Esophagus squamous epithelium (tissue), 4 donors: ENCODE data around the gene TCN1.

Experiments used
- POLR2A ChIP-seq, 4 donors: fragments of 450-650 bp; IDR thresholded peaks; one replicate each; pipeline ENCODE4 v1.6.1; 2017; ENCODE audit warnings: antibody characterized with exemption in 4 of 4, mild to moderate bottlenecking in 4 of 4, moderate library complexity in 3 of 4
- TF ChIP-seq, protein P1 (sequence below), 6 experiments: fragments of 450-650 bp in 4 of 6; fragments of 200-600 bp in 2 of 6; sonication (generic) in 2 of 6; IDR thresholded peaks; one replicate each; pipeline ENCODE4 v1.5.1; 2016 to 2019; ENCODE audit warnings: antibody characterized with exemption in 6 of 6, mild to moderate bottlenecking in 4 of 6, moderate library complexity in 4 of 6

DNA sequence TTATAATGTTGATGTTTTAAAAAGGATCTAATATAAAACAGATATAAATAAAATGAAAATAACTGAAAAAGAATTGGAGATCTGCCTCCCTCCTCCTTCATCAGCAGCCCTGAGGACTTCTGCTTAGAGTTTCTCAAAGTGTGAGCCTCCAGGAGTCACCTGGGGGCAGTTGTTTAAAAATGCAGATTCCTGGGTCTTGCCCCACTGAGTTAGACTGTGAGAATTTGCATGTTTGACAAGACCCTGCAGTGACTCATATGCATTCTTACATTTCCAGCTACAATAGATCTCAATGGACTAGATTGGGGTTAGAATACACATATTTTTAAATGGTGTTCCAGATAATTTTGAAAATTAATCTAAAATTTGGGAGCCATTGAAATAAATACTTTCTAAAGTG is 11.5 kb upstream of the TCN1 start:
- TF ChIP-seq, protein P1, sequence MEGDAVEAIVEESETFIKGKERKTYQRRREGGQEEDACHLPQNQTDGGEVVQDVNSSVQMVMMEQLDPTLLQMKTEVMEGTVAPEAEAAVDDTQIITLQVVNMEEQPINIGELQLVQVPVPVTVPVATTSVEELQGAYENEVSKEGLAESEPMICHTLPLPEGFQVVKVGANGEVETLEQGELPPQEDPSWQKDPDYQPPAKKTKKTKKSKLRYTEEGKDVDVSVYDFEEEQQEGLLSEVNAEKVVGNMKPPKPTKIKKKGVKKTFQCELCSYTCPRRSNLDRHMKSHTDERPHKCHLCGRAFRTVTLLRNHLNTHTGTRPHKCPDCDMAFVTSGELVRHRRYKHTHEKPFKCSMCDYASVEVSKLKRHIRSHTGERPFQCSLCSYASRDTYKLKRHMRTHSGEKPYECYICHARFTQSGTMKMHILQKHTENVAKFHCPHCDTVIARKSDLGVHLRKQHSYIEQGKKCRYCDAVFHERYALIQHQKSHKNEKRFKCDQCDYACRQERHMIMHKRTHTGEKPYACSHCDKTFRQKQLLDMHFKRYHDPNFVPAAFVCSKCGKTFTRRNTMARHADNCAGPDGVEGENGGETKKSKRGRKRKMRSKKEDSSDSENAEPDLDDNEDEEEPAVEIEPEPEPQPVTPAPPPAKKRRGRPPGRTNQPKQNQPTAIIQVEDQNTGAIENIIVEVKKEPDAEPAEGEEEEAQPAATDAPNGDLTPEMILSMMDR (IDR thresholded peaks at IDR 0.05) = no peak
- TF ChIP-seq POLR2A (IDR thresholded peaks at IDR 0.05) = no peak
